IPS-11a (cell line): ENCODE data around the gene PPP2R2B.
"Not testable (repeated sequence)": the region's sequence is repeated elsewhere in the genome, so short reads cannot be mapped to it uniquely, and the experiment has no call there.

ENCODE experiments used
- H3K4me3 ChIP-seq: one replicate; pipeline ENCODE4 v1.5.1; 2013; ENCODE audit warnings: low read depth, low read length, control low read depth

PPP2R2B gene

DNA sequence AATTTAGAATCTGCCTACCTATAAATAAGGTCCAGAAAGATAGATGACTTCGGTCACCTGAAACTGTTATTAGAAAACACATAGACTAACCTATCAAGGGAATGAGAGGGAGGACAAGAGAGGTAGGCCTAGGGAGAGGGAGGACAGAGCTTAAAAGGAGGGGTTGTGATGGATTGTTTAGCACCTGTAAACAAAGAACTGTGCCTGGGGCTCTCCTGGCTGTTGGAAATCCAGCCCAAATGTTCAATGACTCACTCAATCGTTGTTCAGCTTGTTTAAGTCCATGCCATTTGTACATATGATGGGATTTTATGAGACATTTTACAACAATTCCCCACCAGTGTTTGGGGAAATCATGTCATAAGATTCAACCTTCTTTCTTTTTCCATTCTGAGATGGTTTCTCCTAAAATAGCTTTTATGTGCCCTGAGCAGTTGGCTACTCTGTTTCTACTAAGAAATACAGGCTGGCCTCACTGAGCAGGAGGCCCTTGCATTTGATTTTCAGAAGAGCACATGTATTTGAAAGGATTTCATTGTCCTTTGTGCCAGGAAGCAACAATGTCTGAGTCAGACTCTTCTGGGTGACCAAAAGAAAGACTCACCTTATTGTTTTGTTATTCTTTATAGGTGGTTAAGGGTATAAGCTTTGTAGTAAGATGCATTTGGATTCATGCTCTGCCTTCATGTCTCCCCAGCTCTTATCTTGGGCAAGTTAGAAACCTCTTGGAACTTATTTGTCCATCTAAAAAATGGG is 314.4 kb downstream of the PPP2R2B start:
- H3K4me3 ChIP-seq, result no peak overlapping the region

- H3K4me3 ChIP-seq, result no peak overlapping the region
These were observed 316.1 kb downstream of the PPP2R2B start for GRCh38 chr5:146562461-146562860.

DNA sequence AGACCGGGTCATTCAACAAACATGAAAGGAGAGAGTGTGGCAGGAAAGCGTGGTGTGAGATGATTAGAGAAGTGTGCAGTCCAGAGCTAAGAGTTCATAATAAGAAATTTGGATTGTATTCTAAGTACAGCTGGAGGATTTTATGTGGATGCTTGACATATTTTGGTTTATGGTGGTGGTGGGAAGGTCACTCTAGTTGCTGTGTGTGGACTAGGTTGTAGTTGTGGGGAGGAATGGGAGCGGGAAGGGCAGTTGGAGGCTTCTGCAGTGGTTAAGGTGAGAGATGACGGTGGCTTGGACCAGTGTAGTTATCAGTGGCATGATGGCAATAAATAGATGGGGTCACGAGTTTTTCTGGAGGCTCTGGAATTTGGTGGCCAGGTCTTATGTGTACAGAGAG is 316.8 kb downstream of the PPP2R2B start:
- no peak overlapping the region for H3K4me3 ChIP-seq

GRCh38 chr5:146560205-146560812 is 318.2 kb downstream of the PPP2R2B start:
- no peak overlapping the region for H3K4me3 ChIP-seq

GRCh38 chr5:146556884-146557283 is 321.7 kb downstream of the PPP2R2B start:
- H3K4me3 ChIP-seq, result not testable (repeated sequence)

- H3K4me3 ChIP-seq, result no peak overlapping the region
These were observed 325.1 kb downstream of the PPP2R2B start for GRCh38 chr5:146553446-146553845.

- H3K4me3 ChIP-seq, result no peak overlapping the region
These were observed 328.9 kb downstream of the PPP2R2B start for GRCh38 chr5:146549615-146550014.

DNA sequence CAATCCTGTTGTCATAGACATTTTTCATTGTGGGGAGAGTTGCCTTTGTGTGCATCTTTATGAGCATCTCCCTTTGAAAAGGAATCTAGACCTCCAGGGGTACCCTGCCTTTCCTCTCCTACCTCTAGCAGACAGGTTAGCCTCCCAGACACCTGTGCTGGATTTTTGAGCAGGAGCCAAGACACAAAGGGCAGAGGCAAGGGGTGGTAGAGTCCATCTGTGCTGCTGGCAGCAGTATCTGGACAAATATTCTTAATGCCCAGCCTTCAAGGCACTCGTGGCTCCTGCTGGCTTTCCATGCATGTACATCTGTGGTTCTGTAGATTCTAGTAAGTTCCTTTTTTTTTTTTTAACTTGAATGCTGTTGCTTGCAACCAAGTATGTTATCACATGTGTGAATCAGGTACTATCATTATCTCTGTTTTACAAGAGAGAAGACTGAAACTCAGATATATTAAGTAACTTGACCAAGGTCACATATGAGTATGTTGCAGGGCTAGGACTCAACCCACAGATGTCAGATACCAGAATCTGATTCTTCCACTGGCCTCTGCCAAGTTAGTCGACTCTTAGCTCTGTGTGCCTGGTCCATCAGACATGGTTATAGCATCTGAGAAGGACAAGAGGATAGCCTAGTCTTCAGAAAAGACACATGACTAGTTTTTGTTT is 329.6 kb downstream of the PPP2R2B start:
- H3K4me3 ChIP-seq, result no peak overlapping the region

DNA sequence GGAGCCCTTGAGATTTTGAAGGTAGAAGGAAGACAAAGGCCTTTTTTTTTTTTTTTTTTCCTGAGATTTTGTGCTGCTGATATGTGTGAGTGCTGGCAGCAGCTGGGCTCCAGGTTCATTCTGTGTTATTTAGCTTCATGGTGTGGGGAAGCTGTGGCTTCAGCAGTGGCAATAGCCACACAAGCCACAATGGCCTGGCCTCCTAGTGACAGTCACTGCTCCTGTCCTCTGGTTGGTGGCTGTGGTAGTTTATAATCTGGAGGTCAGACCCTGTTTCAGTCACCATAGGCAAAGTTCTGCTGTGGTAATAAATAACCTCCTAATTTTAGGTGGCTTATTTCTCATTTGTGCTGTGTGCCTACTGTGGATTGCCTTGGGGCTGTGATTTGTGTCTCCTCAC is 334.3 kb downstream of the PPP2R2B start:
- H3K4me3 ChIP-seq, result no peak overlapping the region

GRCh38 chr5:146541958-146542849 is 336.4 kb downstream of the PPP2R2B start:
- H3K4me3 ChIP-seq, result no peak overlapping the region

- H3K4me3 ChIP-seq, result no peak overlapping the region
These were observed 338.1 kb downstream of the PPP2R2B start for GRCh38 chr5:146540414-146540813.

GRCh38 chr5:146539973-146540372 is 338.6 kb downstream of the PPP2R2B start:
- H3K4me3 ChIP-seq, result no peak overlapping the region

DNA sequence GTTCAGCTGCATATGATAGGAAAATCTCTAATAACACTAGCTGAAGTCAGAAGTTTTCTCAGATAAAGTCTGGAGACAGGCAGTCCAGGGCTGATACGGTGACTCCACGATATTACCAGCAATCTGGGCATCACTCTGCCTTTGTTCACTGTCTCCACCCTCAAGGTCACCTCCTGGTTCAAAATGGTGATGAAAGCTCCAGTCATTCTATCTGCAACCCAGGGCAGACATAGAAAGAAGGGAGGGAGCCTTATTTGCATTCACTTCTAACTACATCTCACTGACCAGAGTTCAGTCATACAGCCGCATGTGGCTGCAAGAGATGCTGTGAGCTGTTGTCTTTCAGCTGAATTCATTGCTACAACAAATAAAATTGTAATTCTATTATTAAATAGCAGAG is 340.1 kb downstream of the PPP2R2B start:
- no peak overlapping the region for H3K4me3 ChIP-seq

GRCh38 chr5:146533882-146534281 is 344.7 kb downstream of the PPP2R2B start:
- no peak overlapping the region for H3K4me3 ChIP-seq

DNA sequence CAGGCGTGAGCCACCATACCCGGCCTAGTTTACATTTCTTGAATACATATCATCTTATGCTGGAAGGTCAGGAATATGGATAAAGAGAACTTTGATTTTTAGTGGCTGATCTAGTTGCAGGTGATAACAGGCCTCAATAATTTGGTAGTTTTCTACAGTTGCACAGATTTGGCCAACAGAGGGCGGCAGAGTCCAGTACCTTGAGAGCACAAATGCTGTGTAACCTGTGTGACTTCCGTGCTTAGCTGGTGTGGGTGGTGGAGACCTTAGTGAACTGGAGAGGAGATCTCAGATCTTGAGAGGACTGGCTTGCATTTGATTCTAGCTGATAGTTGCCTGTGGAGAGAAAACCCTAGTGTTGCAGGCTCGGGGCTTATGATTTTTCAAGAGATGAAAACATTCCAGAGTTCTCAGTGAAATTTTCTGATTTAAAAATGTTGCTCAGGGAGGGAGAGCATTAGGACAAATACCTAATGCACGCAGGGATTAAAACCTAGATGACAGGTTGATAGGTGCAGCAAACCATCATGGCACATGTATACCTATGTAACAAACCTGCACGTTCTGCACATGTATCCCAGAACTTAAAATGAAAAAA is 345.2 kb downstream of the PPP2R2B start:
- no peak overlapping the region for H3K4me3 ChIP-seq
